ENCODE measurements around the gene PDLIM7. TPM values are rescaled to one million over a fixed set of nuclear protein-coding genes. Genes with fewer than 3 reads are reported as not detected.

PDLIM7 gene
- polyA plus RNA-seq, 1 donor (not counting 4 experiments of a cell fraction or from before 2014, with no cell fraction given) = 48.5 TPM

DNA sequence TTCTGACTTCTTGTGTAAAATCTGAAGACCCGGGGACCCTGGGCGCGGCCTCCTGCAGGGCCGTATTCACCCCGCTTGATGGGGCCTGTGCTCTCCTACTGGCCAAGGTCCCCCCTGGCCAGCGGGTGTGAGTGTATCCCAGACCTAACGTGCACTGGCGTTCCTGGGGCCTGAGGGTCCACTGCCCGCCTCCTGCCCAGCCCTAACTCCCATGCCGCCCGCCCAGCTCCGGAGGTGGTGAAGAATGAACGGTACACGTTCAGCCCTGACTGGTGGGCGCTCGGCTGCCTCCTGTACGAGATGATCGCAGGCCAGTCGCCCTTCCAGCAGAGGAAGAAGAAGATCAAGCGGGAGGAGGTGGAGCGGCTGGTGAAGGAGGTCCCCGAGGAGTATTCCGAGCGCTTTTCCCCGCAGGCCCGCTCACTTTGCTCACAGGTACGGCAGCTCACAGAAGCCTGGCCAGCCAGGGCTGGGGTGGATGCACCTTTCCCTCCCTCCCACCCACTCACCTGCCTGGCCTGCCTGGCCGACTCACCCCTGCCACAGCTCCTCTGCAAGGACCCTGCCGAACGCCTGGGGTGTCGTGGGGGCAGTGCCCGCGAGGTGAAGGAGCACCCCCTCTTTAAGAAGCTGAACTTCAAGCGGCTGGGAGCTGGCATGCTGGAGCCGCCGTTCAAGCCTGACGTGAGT is 61.4 kb downstream of the PDLIM7 start:
- Histone ChIP-seq H4K20me1 (ENCODE audit: control insufficient read depth, extremely low read depth, insufficient read depth, low read length) (no peaks in the 10 kb centered on the region), H3K79me2 (ENCODE audit: control insufficient read depth, insufficient read depth, low read length) (peaks cover 2% of the 10 kb centered on the region), H3K36me3 (ENCODE audit: control insufficient read depth in 2 of 2, extremely low read depth in 1 of 2, insufficient read depth in 2 of 2, low read length in 2 of 2) (peaks cover 23 to 54% of the 10 kb centered on the region in 2 experiments), H3K4me1 (ENCODE audit: control insufficient read depth, extremely low read depth, insufficient read depth, low read length) (peaks cover 41% of the 10 kb centered on the region), H3K27me3 (ENCODE audit: control insufficient read depth, extremely low read depth, insufficient read depth, low read length) (no peaks in the 10 kb centered on the region), H3K4me2 (ENCODE audit: control insufficient read depth, extremely low read depth, insufficient read depth, low read depth, low read length) (no peak overlapping the region), H3K9ac (ENCODE audit: control insufficient read depth, extremely low read depth, insufficient read depth, low read length) (no peak overlapping the region), H3K9me3 (ENCODE audit: control insufficient read depth, low read depth, low read length) (no peaks in the 10 kb centered on the region), H3K9me1 (ENCODE audit: control insufficient read depth, extremely low read depth, insufficient read depth, low read length) (no peaks in the 10 kb centered on the region), H3K4me3 (ENCODE audit: control insufficient read depth in 2 of 3, extremely low read depth in 1 of 3, insufficient read depth in 2 of 3, low read depth in 1 of 3, low read length in 3 of 3) (no peak overlapping the region), H2AFZ (ENCODE audit: control insufficient read depth, low read length) (no peak overlapping the region), H3K27ac (ENCODE audit: control insufficient read depth, insufficient read depth, low read length) (no peak overlapping the region)
- DNase-seq (ENCODE audit: low read depth, low spot score) (no peak), FAIRE-seq (no peak)
- TF ChIP-seq CTCF (optimal IDR thresholded peaks at IDR 0.05 in 1 of 3, IDR thresholded peaks at IDR 0.05 in 1 of 3, conservative IDR thresholded peaks at IDR 0.05 in 1 of 3; ENCODE audit: extremely low read depth in 1 of 3, insufficient read depth in 2 of 3, low read length in 3 of 3) (no peak), EZH2 (IDR thresholded peaks at IDR 0.05; ENCODE audit: low read length) (no peak)
- dilution Hi-C loops (cut with MboI; ENCODE audit: extremely low pct_ligation_motif_present, low sequenced_read_pairs) = no loop called here

DNA sequence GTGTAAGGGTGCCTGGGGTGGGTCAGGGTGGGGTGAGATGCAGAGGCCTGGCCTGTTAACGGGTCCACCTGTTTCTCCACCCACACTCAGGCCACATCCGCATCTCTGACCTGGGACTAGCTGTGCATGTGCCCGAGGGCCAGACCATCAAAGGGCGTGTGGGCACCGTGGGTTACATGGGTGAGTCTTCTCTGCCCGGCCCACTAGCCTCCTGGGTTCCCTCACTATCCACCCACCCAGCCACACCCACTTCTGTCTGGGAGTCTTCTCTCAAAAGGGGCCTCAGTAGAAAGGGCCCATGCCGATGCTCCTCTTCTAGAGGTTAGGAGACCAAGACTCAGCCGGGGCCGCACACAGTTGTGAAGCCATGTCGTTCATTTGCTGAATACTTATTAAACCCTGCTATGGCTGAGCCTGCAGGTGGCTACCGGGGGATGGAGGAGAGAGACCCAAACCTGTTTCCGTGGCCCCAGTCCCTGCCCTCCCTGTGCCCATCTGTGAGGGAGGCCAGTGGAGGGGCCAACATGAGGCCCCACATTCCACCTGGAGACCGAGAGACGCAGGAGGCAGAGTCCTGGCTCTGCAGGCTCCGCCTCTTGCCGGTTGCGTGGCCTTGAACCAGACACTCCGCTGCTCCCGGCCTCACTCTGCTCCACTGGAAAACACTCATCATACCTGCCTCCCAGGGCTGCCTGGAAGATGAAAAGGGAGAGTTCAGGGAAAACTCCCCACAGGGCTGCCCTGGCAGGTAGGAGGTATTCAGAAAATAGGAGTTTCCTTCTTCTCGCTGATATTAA is 62.3 kb downstream of the PDLIM7 start:
- no peaks in the 10 kb centered on the region for H3K27me3 ChIP-seq (ENCODE audit: control insufficient read depth, extremely low read depth, insufficient read depth, low read length)
- H3K4me3 ChIP-seq (ENCODE audit: control insufficient read depth in 2 of 3, extremely low read depth in 1 of 3, insufficient read depth in 2 of 3, low read depth in 1 of 3, low read length in 3 of 3) = no peak overlapping the region
- peaks cover 50% of the 10 kb centered on the region for H3K4me1 ChIP-seq (ENCODE audit: control insufficient read depth, extremely low read depth, insufficient read depth, low read length)
- dilution Hi-C loops (cut with MboI; ENCODE audit: extremely low pct_ligation_motif_present, low sequenced_read_pairs) = no loop called here
- H3K4me2 ChIP-seq (ENCODE audit: control insufficient read depth, extremely low read depth, insufficient read depth, low read depth, low read length) = no peak overlapping the region
- no peaks in the 10 kb centered on the region for H3K9me3 ChIP-seq (ENCODE audit: control insufficient read depth, low read depth, low read length)
- H4K20me1 ChIP-seq (ENCODE audit: control insufficient read depth, extremely low read depth, insufficient read depth, low read length) = no peaks in the 10 kb centered on the region
- TF ChIP-seq CTCF (optimal IDR thresholded peaks at IDR 0.05 in 1 of 3, IDR thresholded peaks at IDR 0.05 in 1 of 3, conservative IDR thresholded peaks at IDR 0.05 in 1 of 3; ENCODE audit: extremely low read depth in 1 of 3, insufficient read depth in 2 of 3, low read length in 3 of 3) (no peak), EZH2 (IDR thresholded peaks at IDR 0.05; ENCODE audit: low read length) (no peak)
- DNase-seq (ENCODE audit: low read depth, low spot score) (no peak), FAIRE-seq (no peak)
- H3K27ac ChIP-seq (ENCODE audit: control insufficient read depth, insufficient read depth, low read length) = no peak overlapping the region
- peaks cover 2% of the 10 kb centered on the region for H3K79me2 ChIP-seq (ENCODE audit: control insufficient read depth, insufficient read depth, low read length)
- no peak overlapping the region for H2AFZ ChIP-seq (ENCODE audit: control insufficient read depth, low read length)
- peaks cover 23 to 56% of the 10 kb centered on the region in 2 experiments for H3K36me3 ChIP-seq (ENCODE audit: control insufficient read depth in 2 of 2, extremely low read depth in 1 of 2, insufficient read depth in 2 of 2, low read length in 2 of 2)
- H3K9me1 ChIP-seq (ENCODE audit: control insufficient read depth, extremely low read depth, insufficient read depth, low read length) = no peaks in the 10 kb centered on the region
- no peak overlapping the region for H3K9ac ChIP-seq (ENCODE audit: control insufficient read depth, extremely low read depth, insufficient read depth, low read length)
